Measurements from ENCODE around the gene ANGEL2.

DNA sequence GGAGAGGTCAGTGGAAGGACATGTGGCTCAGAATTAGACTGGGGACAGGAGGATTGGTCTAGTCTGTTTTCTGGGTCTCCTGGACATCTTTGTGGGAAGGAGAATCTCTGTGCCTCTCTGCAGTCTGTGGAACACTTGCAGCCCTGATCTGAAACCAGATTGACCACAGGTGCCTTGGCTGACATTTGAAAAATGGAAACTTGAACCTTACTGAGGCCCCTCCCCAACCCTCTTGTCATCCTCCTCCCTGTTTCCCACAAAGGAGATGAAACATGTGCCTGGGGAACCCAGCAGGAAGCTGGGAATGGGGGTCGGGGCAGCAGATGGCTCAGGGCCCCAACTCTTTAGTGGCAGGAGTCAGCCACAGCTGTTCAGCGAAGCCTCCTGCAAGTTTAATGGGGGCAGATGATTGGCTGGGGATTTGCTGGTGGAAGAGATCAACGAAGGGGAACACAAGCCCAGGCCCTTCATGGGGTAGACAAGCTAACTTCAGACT, 47.3 kb downstream of the ANGEL2 start:
- TF ChIP-seq YY1 (IDR thresholded peaks at IDR 0.05; ENCODE audit: insufficient read depth, insufficient read length) (no peak), ZNF274 (IDR thresholded peaks at IDR 0.05; ENCODE audit: low read depth, low read length) (no peak), SUZ12 (IDR thresholded peaks at IDR 0.05; ENCODE audit: extremely low read depth, insufficient read depth, insufficient read length) (no peak)
